GM12878 (cell line): ENCODE results near the gene MCC. TPM values are rescaled to one million over a fixed set of nuclear protein-coding genes. Genes with fewer than 3 reads are reported as not detected.

Source experiments
- ATAC-seq: fragments of 200-7000 bp; cut with Tn5 transposase; 3 replicates; pipeline ENCODE4 v1.9.1; 2020; ENCODE audit warnings: mild to moderate bottlenecking, moderate library complexity
- BruUV-seq: library from RNA; stranded (reverse); fragments of 400-500 nt; replicated peaks from 2 replicates; lab custom pipeline; 2021; lab: Mats Ljungman, UMichigan
- CTCF ChIA-PET: fragments of 300-600 bp; sonication (Branson Sonifier 250); formaldehyde crosslinking; extraction: SDS; loops from one replicate; lab custom pipeline; 2021; ENCODE audit warnings: inconsistent platforms; lab: Yijun Ruan, JAX
- POLR2A ChIA-PET: fragments of 350-600 bp; formaldehyde crosslinking; extraction: SDS; loops from one replicate; lab custom pipeline; 2021; ENCODE audit warnings: inconsistent platforms; lab: Charles Lee
- RAD21 ChIA-PET: fragments of 300-600 bp; sonication (Branson Sonifier 250); formaldehyde crosslinking; loops from one replicate; lab custom pipeline; 2023; ENCODE audit warnings: antibody characterized with exemption; ENCODE audit not compliant: unreplicated experiment; lab: Charles Lee
- SMC1A ChIA-PET: fragments of 300-600 bp; sonication (Branson Sonifier 250); formaldehyde crosslinking; loops from one replicate; lab custom pipeline; 2023; ENCODE audit not compliant: unreplicated experiment, uncharacterized antibody; lab: Charles Lee
- DNase-seq: peaks from one replicate; pipeline ENCODE4 v3.0.0-alpha.2; 2011; ENCODE audit warnings: low read depth, low spot score
- FAIRE-seq: peaks from 3 replicates; lab custom pipeline; 2011; peaks lifted over from hg19 to GRCh38; lab: Jason Lieb, UNC
- H2AFZ ChIP-seq: 2 replicates; pipeline ENCODE4 v1.6.0; 2011; ENCODE audit warnings: low read depth, low read length, control low read depth; ENCODE audit not compliant: control insufficient read depth
- H3K27ac ChIP-seq: 2 replicates; pipeline ENCODE4 v1.5.1; 2011; ENCODE audit warnings: control low read depth; ENCODE audit not compliant: control insufficient read depth, insufficient read depth
- H3K27me3 ChIP-seq, 2 experiments: replicated peaks in 1 of 2; 2 replicates each; pipeline versions ENCODE4 v1.6.0 to v1.6.1; 2011; ENCODE audit warnings: low read length in 1 of 2; ENCODE audit not compliant: control insufficient read depth in 2 of 2, insufficient read depth in 2 of 2
- H3K36me3 ChIP-seq, 2 experiments: 2 replicates each; pipeline ENCODE4 v1.5.1; 2011; ENCODE audit warnings: low read length in 1 of 2; ENCODE audit not compliant: control insufficient read depth in 2 of 2, insufficient read depth in 2 of 2
- H3K4me1 ChIP-seq: 2 replicates; pipeline ENCODE4 v1.6.1; 2011; ENCODE audit warnings: mild to moderate bottlenecking, low read length, moderate library complexity, mixed read lengths; ENCODE audit not compliant: control insufficient read depth, insufficient read depth
- H3K4me2 ChIP-seq: 2 replicates; pipeline ENCODE4 v1.6.0; 2011; ENCODE audit warnings: control low read depth; ENCODE audit not compliant: control insufficient read depth, insufficient read depth
- H3K4me3 ChIP-seq: fragments of 200-600 bp; sonication (generic); 2 replicates; pipeline ENCODE4 v1.5.1; 2016
- H3K79me2 ChIP-seq: 2 replicates; pipeline ENCODE4 v1.6.0; 2011; ENCODE audit warnings: low read length; ENCODE audit not compliant: control insufficient read depth, insufficient read depth
- H3K9ac ChIP-seq: 2 replicates; pipeline ENCODE4 v1.8.0; 2011; ENCODE audit warnings: low read length, control low read depth, mixed read lengths; ENCODE audit not compliant: control insufficient read depth, insufficient read depth
- H3K9me3 ChIP-seq: replicated peaks from 3 replicates; pipeline ENCODE4 v1.5.1; 2011; ENCODE audit warnings: mild to moderate bottlenecking, low read length; ENCODE audit not compliant: control insufficient read depth, insufficient read depth
- H4K20me1 ChIP-seq: 2 replicates; pipeline ENCODE4 v1.6.0; 2011; ENCODE audit not compliant: control insufficient read depth, insufficient read depth
- BHLHE40 ChIP-seq, 2 experiments: fragments of 450-650 bp in 1 of 2; IDR thresholded peaks; 2 replicates each; pipeline ENCODE4 v1.6.1; 2011 to 2017; ENCODE audit warnings: low read depth in 2 of 2, borderline replicate concordance in 1 of 2, improper control_type of control experiment in 1 of 2, low read length in 1 of 2, mild to moderate bottlenecking in 1 of 2
- EZH2 ChIP-seq: IDR thresholded peaks from 2 replicates; pipeline ENCODE4 v1.6.1; 2012; ENCODE audit warnings: low read depth, mild to moderate bottlenecking, control low read depth, inconsistent platforms, low read length, borderline replicate concordance; ENCODE audit not compliant: control insufficient read depth
- WGBS: methylation state at CpG from one replicate; pipeline ENCODE4 v1.1.6; 2016; ENCODE audit warnings: low lambda C conversion rate; ENCODE audit not compliant: insufficient replicate concordance, insufficient coverage; ENCODE audit errors: missing lambda C conversion rate; 5-methylcytosine and 5-hydroxymethylcytosine counted together
- in situ Hi-C: fragments of 300-500 bp; cut with MboI; formaldehyde crosslinking; loops from 9 replicates; pipeline ENCODE4 v1.14.3; 2018; ENCODE audit warnings: mixed read lengths
- intact Hi-C: fragments of 100-400 bp; cut with micrococcal nuclease; formaldehyde crosslinking; loops from one replicate; pipeline ENCODE4 v1.14.2; 2022; ENCODE audit not compliant: unreplicated experiment
- polyA plus RNA-seq, 11 experiments: library from polyadenylated mRNA; depleted of rRNA in 4 of 11; unstranded in 6 of 11; stranded (reverse) in 5 of 11; fragments of >200 nt; fragmentation: Nextera tagmentation in 4 of 11; fragmentation: Illumina TruSeq in 1 of 11; extraction: Ambion mirVana in 4 of 11; extraction: Trizol in 1 of 11; gene quantifications; 1 replicate in 1 of 11; 2 replicates in 10 of 11; pipeline versions ENCODE4 v1.2.1 to v1.2.3, GENCODE V29; 2011 to 2016; ENCODE audit warnings: inconsistent platforms in 2 of 11, missing spikeins in 2 of 11, low read depth in 1 of 11
- total RNA-seq, 4 experiments: library from RNA; depleted of rRNA in 3 of 4; stranded (reverse); fragments of >200 nt in 3 of 4; fragmentation: Illumina TruSeq in 1 of 4; extraction: Trizol in 1 of 4; gene quantifications; 2 replicates each; pipeline versions ENCODE4 v1.2.1 to v1.2.3, GENCODE V29; 2013 to 2021

MCC gene
- total and polyA plus RNA-seq, 10 of the 15 experiments (the other 5 are each of a cell fraction or from before 2014, with no cell fraction given), result 0.03 to 0.86 (median 0.16) TPM

- intact Hi-C loops (no loop called here), in situ Hi-C loops (no loop called here)
- ChIA-PET POLR2A (no interaction called here), RAD21 (no interaction called here), SMC1A (no interaction called here), CTCF (no interaction called here)
- no peaks in the 10 kb centered on the region for H3K4me1 ChIP-seq
- 7% methylated on average over 5 of the region's 5 CpGs for WGBS
- no peak overlapping the region for H3K4me2 ChIP-seq
- no peak for TF ChIP-seq EZH2
- H3K9me3 ChIP-seq, result no peaks in the 10 kb centered on the region
- H3K27me3 ChIP-seq, result no peaks in the 10 kb centered on the region; a peak in 2 of 4 replicates
- ATAC-seq (no peak), DNase-seq (no peak), FAIRE-seq (no peak)
- no peaks in the 10 kb centered on the region for H3K36me3 ChIP-seq
- no peaks in the 10 kb centered on the region for H4K20me1 ChIP-seq
- H2AFZ ChIP-seq, result no peak overlapping the region
- H3K9ac ChIP-seq, result no peak overlapping the region
- no peak overlapping the region for H3K4me3 ChIP-seq
- no peak overlapping the region for H3K27ac ChIP-seq
- no peaks in the 10 kb centered on the region for H3K79me2 ChIP-seq
- no TSS peak for BruUV-seq
Measured at GRCh38 chr5:113056988-113057387, 431.3 kb downstream of the MCC start.

GRCh38 chr5:113054899-113055298, 433.4 kb downstream of the MCC start:
- no peaks in the 10 kb centered on the region for H3K79me2 ChIP-seq
- BruUV-seq, result no TSS peak
- SMC1A ChIA-PET, result interaction anchor here (1.4 kb wide), 1 partner anchor 324 kb away, joined by 3 read pairs; no protein-coding TSS in a partner anchor

More at GRCh38 chr5:113054899-113055298, 433.4 kb downstream of the MCC start:
- no peaks in the 10 kb centered on the region for H3K9me3 ChIP-seq
- CTCF ChIA-PET, result interaction anchor here (0.6 kb wide), 1 partner anchor 128 kb away, joined by 3 read pairs; no protein-coding TSS in a partner anchor
- DNase-seq (no peak), ATAC-seq (no peak), FAIRE-seq (no peak)
- no peaks in the 10 kb centered on the region for H3K4me1 ChIP-seq
- POLR2A ChIA-PET, result no interaction called here
- in situ Hi-C loops, result no loop called here
- H3K27ac ChIP-seq, result no peak overlapping the region
- H3K9ac ChIP-seq, result no peak overlapping the region
- no peak overlapping the region for H3K4me3 ChIP-seq
- H3K4me2 ChIP-seq, result no peak overlapping the region
- RAD21 ChIA-PET, result no interaction called here
- no peak for TF ChIP-seq BHLHE40 (IDR thresholded peaks at IDR 0.05; ENCODE audit: borderline replicate concordance in 1 of 2, low read depth in 2 of 2, low read length in 1 of 2)
- TF ChIP-seq, all 136 proteins: peak for 0
- no peaks in the 10 kb centered on the region for H4K20me1 ChIP-seq
- H3K27me3 ChIP-seq, result no peaks in the 10 kb centered on the region; a peak in 2 of 4 replicates
- H3K36me3 ChIP-seq, result no peaks in the 10 kb centered on the region
- WGBS, result 47% methylated on average over 11 of the region's 11 CpGs
- intact Hi-C loops, result no loop called here
- no peak overlapping the region for H2AFZ ChIP-seq
